ENCODE measurements around the gene IFFO2. TPM values are rescaled to one million over a fixed set of nuclear protein-coding genes. Genes with fewer than 3 reads are reported as not detected.

IFFO2 gene
- total RNA-seq, 8 experiments from 2014 or later: 2.8 to 24.2 (median 6.3) TPM

- no peak for ATAC-seq (replicated peaks in 6 of 8)
These were observed 2.0 kb downstream of the IFFO2 start for GRCh38 chr1:18954270-18955071.

GRCh38 chr1:18953731-18954231 lies 2.7 kb downstream of the IFFO2 start:
- WGBS, 10 experiments: 34 to 100% (median 81%) methylated on average over 1 to 8 of the region's 11 CpGs; no CpG with 5 or more reads in 3 of the 10 experiments
- no peak overlapping the region for H3K27ac ChIP-seq
- ATAC-seq (replicated peaks in 6 of 8): no peak
- H3K4me3 ChIP-seq: no peak overlapping the region
- in situ Hi-C loops (cut with MboI; ENCODE audit: low pct_unique_long_range_greater_than_20kb in 2 of 9, low sequenced_read_pairs in 9 of 9, unreplicated experiment in 9 of 9): no loop called here
- H3K4me1 ChIP-seq (replicated peaks in 1 of 2): peaks cover 32 to 36% of the 10 kb centered on the region in 2 donors

More at GRCh38 chr1:18954270-18955071, 2.0 kb downstream of the IFFO2 start:
- Histone ChIP-seq H3K27ac (no peak overlapping the region), H3K4me1 (replicated peaks in 1 of 2) (peaks cover 27 to 29% of the 10 kb centered on the region in 2 donors), H3K4me3 (peak overlapping the region in 4 of 5 donors; percentile 57 to 83 (median 71))
- in situ Hi-C loops (cut with MboI; ENCODE audit: low pct_unique_long_range_greater_than_20kb in 2 of 9, low sequenced_read_pairs in 9 of 9, unreplicated experiment in 9 of 9): no loop called here
- WGBS, 10 experiments: 12 to 82% (median 53%) methylated on average over 1 to 7 of the region's 7 CpGs

GRCh38 chr1:18951818-18952391 lies 4.6 kb downstream of the IFFO2 start:
- no peak for ATAC-seq (replicated peaks in 6 of 8)
- no peak overlapping the region for H3K4me3 ChIP-seq
- in situ Hi-C loops (cut with MboI; ENCODE audit: low pct_unique_long_range_greater_than_20kb in 2 of 9, low sequenced_read_pairs in 9 of 9, unreplicated experiment in 9 of 9): no loop called here
- no peak overlapping the region for H3K27ac ChIP-seq
- H3K4me1 ChIP-seq (replicated peaks in 1 of 2): peaks cover 40 to 45% of the 10 kb centered on the region in 2 donors
- 44 to 100% (median 85%) methylated on average over 1 to 8 of the region's 8 CpGs; no CpG with 5 or more reads in 2 of the 10 experiments for WGBS, 10 experiments

- Histone ChIP-seq H3K4me3 (no peak overlapping the region), H3K27ac (no peak overlapping the region), H3K4me1 (replicated peaks in 1 of 2) (peaks cover 40 to 47% of the 10 kb centered on the region in 2 donors)
- in situ Hi-C loops (cut with MboI; ENCODE audit: low pct_unique_long_range_greater_than_20kb in 2 of 9, low sequenced_read_pairs in 9 of 9, unreplicated experiment in 9 of 9): no loop called here
- WGBS, 10 experiments: 80 to 100% (median 94%) methylated on average over 1 to 9 of the region's 9 CpGs; no CpG with 5 or more reads in 5 of the 10 experiments
- no peak for ATAC-seq (replicated peaks in 6 of 8)
These were observed 5.1 kb downstream of the IFFO2 start for GRCh38 chr1:18951416-18951815.

- H3K4me3 ChIP-seq: no peak overlapping the region
- H3K27ac ChIP-seq: no peak overlapping the region
- peaks cover 44 to 53% of the 10 kb centered on the region in 2 donors for H3K4me1 ChIP-seq (replicated peaks in 1 of 2)
- in situ Hi-C loops (cut with MboI; ENCODE audit: low pct_unique_long_range_greater_than_20kb in 2 of 9, low sequenced_read_pairs in 9 of 9, unreplicated experiment in 9 of 9): no loop called here
- 7 to 80% (median 52%) methylated on average over 2 to 19 of the region's 19 CpGs; no CpG with 5 or more reads in 2 of the 10 experiments for WGBS, 10 experiments
- peak in 5 of 8 experiments; percentile 9 to 34 (median 21) for ATAC-seq (replicated peaks in 6 of 8)
These were observed 6.0 kb downstream of the IFFO2 start for GRCh38 chr1:18950401-18951026.

- H3K4me1 ChIP-seq (replicated peaks in 1 of 2): peaks cover 47 to 54% of the 10 kb centered on the region in 2 donors
- H3K27ac ChIP-seq: peak overlapping the region; percentile 0 to 1
- in situ Hi-C loops (cut with MboI; ENCODE audit: low pct_unique_long_range_greater_than_20kb in 2 of 9, low sequenced_read_pairs in 9 of 9, unreplicated experiment in 9 of 9): no loop called here
- ATAC-seq (replicated peaks in 6 of 8): peak; percentile 20 to 57 (median 45)
- H3K4me3 ChIP-seq: no peak overlapping the region
- WGBS, 10 experiments: 0 to 25% (median 5%) methylated on average over 1 to 13 of the region's 22 CpGs; no CpG with 5 or more reads in 3 of the 10 experiments
These were observed 6.6 kb downstream of the IFFO2 start for GRCh38 chr1:18949686-18950400.

- WGBS, 10 experiments: 0 to 100% (median 69%) methylated on average over 1 to 18 of the region's 23 CpGs; no CpG with 5 or more reads in 2 of the 10 experiments
- H3K4me1 ChIP-seq (replicated peaks in 1 of 2): peaks cover 43 to 52% of the 10 kb centered on the region in 2 donors
- in situ Hi-C loops (cut with MboI; ENCODE audit: low pct_unique_long_range_greater_than_20kb in 2 of 9, low sequenced_read_pairs in 9 of 9, unreplicated experiment in 9 of 9): no loop called here
- no peak overlapping the region for H3K4me3 ChIP-seq
- ATAC-seq (replicated peaks in 6 of 8): peak in 5 of 8 experiments; percentile 0 to 5 (median 2)
- H3K27ac ChIP-seq: peak overlapping the region; percentile 0 to 1
These were observed 7.4 kb downstream of the IFFO2 start for GRCh38 chr1:18948913-18949685.

GRCh38 chr1:18948048-18948912 lies 8.2 kb downstream of the IFFO2 start:
- Histone ChIP-seq H3K4me1 (replicated peaks in 1 of 2) (peaks cover 42 to 52% of the 10 kb centered on the region in 2 donors), H3K27ac (no peak overlapping the region), H3K4me3 (no peak overlapping the region)
- WGBS, 10 experiments: 75 to 100% (median 82%) methylated on average over 1 to 13 of the region's 15 CpGs; no CpG with 5 or more reads in 2 of the 10 experiments
- in situ Hi-C loops (cut with MboI; ENCODE audit: low pct_unique_long_range_greater_than_20kb in 2 of 9, low sequenced_read_pairs in 9 of 9, unreplicated experiment in 9 of 9): no loop called here
- no peak for ATAC-seq (replicated peaks in 6 of 8)

- Histone ChIP-seq H3K27ac (peak overlapping the region in 1 of 2 donors; percentile 23), H3K4me3 (no peak overlapping the region), H3K4me1 (replicated peaks in 1 of 2) (peaks cover 42 to 52% of the 10 kb centered on the region in 2 donors)
- WGBS, 10 experiments: 50 to 80% (median 70%) methylated on average over 1 to 8 of the region's 9 CpGs; no CpG with 5 or more reads in 6 of the 10 experiments
- in situ Hi-C loops (cut with MboI; ENCODE audit: low pct_unique_long_range_greater_than_20kb in 2 of 9, low sequenced_read_pairs in 9 of 9, unreplicated experiment in 9 of 9): no loop called here
- peak in 3 of 8 experiments; percentile 11 to 26 (median 16) for ATAC-seq (replicated peaks in 6 of 8)
These were observed 8.9 kb downstream of the IFFO2 start for GRCh38 chr1:18947570-18947969.

- peaks cover 42 to 59% of the 10 kb centered on the region in 2 donors for H3K4me1 ChIP-seq (replicated peaks in 1 of 2)
- no peak overlapping the region for H3K27ac ChIP-seq
- in situ Hi-C loops (cut with MboI; ENCODE audit: low pct_unique_long_range_greater_than_20kb in 2 of 9, low sequenced_read_pairs in 9 of 9, unreplicated experiment in 9 of 9): no loop called here
These were observed 9.7 kb downstream of the IFFO2 start for GRCh38 chr1:18946550-18947381.

More at GRCh38 chr1:18946550-18947381, 9.7 kb downstream of the IFFO2 start:
- H3K4me3 ChIP-seq: no peak overlapping the region
- ATAC-seq (replicated peaks in 6 of 8): peak in 4 of 8 experiments; percentile 14 to 29 (median 21)
- 30 to 100% (median 87%) methylated on average over 2 to 15 of the region's 15 CpGs; no CpG with 5 or more reads in 1 of the 10 experiments for WGBS, 10 experiments

All from motor neuron (in vitro differentiated cells).